NCI-H82 treated with DMSO at 0.1 percent for 48 hours (cell line): ENCODE measurements around the gene DYDC1.
"Not testable (repeated sequence)": the region's sequence is repeated elsewhere in the genome, so short reads cannot be mapped to it uniquely, and the experiment has no call there.

Experiments used
- DNase-seq: peaks from one replicate; lab custom pipeline; 2025; ENCODE audit not compliant: unreplicated experiment; lab: John Stamatoyannopoulos, UW

DYDC1 gene

DNA sequence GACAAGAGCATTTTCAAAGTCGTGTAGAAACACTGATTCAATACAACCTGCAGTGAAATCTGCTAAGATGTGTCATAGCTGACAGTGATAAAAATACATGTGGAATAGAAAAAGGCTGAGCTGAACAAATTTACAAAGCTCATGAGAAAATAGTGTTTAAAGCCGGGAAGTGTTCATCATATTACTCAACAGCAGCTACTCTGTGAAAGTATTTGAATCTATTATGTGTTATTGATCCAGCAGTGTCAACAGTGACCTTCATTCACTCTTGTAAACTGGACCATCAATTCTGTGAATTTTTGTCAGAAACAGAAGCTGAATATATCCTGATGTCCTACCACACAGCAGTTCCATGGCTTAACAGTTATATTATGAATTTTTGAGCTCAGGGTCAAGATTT is 11.6 kb downstream of the DYDC1 start:
- no peak for DNase-seq

DNA sequence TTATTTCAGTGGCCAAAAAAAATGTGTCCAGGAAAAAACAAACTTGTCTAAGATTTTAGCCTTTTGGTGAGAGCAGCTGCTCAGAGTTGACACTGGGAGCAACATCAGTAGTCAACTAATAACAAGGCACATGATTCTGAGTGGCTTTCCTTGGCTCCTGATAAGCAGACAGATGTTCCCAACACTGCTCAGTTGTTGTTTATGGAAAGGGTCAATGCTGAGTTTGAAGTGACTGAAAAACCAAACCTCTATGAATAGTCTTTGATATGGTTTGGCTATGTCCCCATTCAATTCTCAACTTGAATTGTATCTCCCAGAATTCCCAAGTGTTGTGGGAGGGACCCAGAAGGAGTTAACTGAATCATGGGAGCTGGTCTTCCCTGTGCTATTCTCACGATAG is 12.3 kb downstream of the DYDC1 start:
- DNase-seq = no peak

DNA sequence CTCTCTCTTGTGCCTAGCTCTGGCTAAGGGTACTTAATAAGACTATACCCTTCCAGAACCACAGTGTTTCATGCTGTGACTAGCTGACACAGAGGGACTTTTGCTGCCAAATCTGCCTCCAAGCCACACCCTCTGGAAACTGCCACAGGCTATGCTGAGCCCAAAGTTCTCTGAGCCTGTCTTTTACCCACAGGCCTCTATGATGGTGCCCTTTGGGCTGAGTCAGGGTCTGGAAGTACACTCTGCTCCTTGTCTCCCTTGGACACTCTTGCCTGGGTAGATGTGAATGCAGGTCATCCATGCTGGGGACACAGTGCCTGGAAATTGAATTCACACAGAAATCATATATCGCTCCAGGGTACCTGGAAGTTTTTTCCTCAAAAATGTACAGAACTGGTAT is 22.6 kb downstream of the DYDC1 start:
- DNase-seq = no peak

DNA sequence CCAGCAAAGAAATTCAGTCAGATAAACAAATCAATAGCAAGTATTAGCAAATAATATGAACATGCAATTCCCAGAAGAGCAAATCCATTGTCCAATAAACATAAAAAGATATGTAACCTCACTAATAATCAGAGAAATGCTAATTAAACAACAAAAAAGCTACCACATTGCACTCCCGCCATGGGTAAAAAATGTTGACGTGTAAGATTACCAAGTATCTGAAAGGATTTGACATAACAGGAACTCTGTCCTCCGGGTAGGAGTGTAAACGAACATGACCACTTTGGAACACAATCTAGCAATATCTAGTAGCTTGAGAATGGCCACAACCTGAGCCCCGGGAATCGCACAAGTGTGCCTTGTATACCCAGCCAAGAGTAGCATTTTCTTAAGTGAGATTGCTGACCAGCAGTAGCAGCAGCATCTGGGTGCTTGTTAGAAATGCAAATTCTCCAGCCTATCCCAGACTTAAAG is 31.6 kb downstream of the DYDC1 start:
- DNase-seq = no peak

DNA sequence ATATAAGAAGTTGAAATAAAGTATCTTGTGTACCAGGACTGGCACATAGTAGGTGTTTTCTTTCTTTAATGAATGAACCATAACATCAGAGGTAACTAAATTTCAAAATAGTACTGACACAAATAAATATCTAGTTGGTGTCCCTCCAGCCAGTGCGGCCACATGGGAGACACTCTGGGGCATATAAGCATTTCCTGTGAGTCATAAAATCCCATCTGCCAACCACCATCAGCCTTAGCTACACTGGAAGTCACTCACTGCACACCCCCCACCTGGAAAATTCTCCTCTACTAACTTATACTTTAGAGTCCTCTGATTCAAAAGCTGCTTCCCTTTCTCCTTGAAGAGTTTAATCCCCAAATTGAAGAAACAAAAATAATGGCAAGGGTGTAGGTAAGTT is 32.5 kb downstream of the DYDC1 start:
- DNase-seq = no peak

DNA sequence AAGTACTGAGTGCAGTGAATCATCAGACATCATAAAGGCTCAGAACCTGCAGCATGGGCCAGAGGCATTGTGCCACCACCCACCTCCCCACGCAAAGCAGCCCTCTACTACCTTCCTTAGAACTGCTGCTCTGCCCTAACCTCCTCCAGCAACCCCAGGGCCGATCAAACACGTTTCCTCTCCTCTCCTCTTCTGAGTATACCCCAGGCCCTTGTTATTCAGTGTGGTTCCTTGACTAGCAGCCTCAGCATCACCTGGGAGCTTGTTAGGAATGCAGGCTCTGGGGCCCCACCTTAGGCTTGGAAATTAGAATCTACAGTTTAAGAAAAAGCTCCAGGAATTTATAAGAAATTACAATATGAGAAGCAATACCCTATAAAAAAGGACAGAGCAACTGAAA is 33.2 kb downstream of the DYDC1 start:
- DNase-seq = no peak

DNA sequence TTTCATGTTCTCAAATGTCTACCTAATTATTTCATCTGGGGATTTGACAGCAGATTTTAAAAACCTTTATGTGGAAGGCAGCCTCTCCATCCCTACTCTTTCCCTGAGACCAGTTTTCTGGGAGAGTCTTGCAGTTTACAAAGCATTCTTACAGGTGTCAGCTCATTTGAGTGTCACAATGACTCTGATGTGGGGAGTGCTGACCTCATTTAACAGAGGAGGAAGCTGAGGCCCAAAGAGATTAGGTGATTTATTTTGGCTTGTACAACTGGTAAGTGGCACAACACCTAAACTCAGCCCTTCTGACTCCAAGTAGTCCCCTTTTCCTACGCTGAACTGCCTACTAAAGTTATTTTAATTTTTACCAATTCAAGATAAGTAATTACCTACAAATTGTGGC is 33.8 kb downstream of the DYDC1 start:
- DNase-seq = no peak

DNA sequence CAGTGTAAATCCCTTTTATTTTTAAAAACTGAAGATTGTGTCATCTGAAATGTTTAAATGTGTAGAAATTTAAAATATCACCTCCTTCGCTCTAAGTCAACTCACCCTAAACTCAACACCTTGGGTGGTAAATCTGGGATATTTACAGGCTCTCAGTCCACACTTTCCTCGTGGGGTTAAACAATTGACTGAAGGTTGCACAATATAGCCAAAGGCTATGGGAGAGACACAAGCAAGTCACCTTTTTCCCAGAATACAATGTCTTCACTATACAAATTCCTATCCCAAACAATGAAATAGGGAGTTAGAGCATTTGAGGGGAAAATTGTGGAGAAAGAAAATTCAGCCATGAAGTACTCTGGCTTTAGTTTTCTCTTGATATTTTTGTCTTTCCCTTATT is 34.4 kb downstream of the DYDC1 start:
- DNase-seq = no peak

DNA sequence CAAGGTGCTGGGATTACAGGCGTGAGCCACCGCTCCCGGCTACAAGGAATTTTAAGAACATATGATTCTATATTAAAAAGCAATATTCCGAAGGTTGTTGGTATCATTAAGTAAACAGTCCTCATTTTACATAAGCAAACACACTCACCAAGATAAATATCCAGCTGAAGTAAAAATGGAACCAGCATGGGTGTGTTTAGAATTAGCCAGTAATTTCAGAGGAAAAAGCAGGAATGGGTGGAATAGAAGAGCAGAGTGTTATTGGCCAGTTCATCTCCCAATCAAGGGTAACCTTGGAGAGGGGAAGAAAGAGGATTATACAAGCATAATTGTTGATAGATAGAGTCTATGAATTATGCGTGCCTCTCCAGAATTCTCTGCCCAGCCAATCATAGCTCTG is 35.4 kb downstream of the DYDC1 start:
- DNase-seq = no peak

DNA sequence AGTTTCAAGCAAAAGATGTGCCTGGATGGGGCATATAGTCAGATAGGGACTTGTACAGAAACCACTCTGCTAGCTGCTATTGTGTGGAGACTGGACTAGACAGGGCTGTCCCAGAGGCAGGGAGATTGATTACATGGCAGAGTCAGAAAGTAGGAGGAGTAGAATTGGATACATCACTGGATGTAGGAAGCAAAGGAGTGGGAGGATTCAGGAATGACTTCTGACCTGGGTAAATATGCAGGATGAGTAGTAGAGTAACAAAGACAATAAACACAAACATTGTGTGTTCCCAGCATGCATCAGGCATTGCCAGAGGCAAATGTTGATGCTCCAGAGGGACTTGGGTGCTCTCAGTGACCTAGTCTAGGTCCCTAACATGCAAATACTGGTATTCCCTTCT is 36.2 kb downstream of the DYDC1 start:
- no peak for DNase-seq

DNA sequence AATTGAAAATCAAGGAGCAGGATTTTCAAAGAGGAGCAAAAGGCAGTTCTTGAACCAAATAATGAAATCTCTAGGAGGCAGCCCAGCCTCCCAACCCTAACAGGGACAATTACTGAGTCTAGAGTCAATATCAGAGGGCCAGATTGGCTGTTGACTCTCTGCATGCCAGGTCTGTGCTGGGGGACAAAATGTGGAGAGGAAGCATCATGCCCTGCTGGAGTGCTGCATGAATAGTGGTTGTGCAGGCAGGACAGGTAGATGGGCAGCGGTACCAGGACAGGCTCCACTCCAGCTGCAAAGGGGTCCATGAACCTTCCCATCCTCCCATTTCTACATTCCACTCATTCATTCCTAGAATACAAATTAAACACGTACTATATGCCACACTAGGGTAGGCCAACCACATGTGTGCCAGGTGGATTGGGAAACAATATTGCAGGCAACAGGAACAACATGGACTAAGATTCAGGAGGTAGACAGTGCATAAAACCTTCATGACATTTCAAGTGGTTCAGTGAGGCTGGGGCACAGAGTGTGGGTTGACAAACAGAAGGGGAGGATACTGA is 36.7 kb downstream of the DYDC1 start:
- DNase-seq = no peak

DNA sequence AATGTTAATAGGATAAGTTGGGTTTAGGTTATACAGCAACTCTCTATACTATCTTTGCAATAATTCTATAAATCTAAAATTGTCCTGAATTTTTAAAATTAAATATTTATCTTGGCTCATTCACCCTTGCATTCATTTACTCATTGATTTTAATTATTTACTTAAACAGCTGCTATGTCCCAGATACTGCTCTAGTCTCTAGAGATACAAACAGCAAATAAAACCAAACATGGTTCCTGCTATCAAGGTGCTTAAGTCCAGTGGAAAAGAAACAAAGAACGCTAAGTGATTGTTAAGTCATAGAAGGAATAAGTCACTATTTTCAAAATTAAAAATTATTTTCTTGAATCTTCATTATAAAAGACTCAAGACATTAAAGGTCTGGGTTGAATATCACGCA is 37.2 kb downstream of the DYDC1 start:
- DNase-seq = no peak

DNA sequence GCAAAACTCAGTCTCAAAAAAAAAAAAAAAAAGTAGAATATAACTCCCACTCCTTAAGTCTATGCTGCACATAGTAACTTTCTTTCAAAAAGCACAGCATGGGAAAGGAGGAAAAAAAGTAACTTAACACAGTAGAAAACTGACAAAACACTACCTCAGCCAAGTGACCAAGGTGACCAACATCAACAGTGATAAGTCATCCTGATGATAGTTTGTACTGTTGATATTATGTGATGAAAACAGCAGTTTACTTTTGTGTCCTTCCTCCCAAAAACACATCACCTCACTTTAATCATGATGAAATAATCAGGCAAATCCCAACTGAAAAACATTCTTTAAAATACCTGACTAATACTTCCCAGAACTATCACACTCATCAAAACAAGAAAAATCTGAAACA is 37.8 kb downstream of the DYDC1 start:
- no peak for DNase-seq

DNA sequence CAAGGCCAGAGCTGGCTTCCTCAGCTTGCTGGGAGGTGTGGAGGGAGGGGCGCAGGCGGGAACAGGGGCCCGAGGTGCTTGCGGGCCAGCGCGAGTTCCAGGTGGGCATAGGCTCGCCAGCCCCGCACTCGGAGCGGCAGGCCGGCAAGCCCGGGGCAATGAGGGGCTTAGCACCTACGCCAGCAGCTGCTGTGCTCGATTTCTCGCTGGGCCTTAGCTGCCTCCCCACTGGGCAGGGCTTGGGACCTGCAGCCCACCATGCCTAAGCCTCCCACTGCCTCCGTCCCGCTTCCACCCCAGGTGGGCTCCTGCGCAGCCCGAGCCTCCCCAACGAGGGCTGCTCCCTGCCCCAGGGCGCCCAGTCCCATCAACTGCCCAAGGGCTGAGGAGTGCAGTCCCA is 41.2 kb downstream of the DYDC1 start:
- DNase-seq = no peak

DNA sequence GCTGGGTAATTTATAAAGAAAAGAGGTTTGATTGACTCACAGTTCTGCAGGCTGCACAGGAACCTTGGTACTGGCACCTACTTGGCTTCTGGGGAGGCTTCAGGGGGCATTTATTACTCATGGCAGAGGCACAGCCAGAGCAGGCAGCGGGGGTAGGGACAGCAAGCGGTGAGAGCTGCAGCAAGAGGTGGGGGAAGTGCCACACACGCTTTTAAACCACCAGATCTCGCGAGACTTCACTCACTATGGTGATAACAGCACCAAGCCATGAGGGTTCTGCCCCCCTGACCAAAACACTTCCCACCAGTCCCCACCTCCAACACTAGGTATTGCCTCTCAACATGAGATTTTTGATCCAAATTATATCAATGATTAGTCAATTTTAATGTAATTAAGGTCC is 43.0 kb downstream of the DYDC1 start:
- DNase-seq = no peak

DNA sequence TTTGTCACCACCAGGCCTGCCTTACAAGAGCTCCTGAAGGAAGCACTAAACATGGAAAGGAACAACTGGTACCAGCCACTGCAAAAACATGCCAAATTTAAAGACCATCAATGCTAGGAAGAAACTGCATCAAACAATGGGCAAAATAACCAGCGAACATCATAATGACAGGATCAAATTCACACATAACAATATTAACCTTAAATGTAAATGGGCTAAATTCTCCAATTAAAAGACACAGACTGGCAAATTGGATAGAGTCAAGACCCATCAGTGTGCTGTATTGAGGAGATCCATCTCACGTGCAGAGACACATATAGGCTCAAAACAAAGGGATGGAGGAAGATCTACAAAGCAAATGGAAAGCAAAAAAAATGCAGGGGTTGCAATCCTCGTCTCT is 50.6 kb downstream of the DYDC1 start:
- DNase-seq = not testable (repeated sequence)

DNA sequence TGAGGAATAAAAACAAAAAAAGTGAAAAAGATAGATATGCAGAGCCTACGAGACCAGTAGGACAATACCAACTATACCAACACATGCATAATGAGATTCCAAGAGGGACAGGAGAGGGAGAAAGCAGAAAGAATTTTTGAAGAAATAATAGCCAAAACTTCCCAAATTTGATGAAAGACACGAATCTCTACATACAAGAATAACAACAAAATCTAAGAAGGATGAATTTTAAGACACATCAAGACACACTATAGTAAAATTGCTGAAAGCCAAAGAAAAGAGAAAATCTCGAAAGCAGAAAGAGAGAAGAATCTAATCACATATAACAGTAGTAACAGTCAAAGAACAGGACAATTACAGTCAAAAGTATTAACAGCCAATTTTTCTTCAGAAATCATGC is 59.6 kb downstream of the DYDC1 start:
- no peak for DNase-seq

DNA sequence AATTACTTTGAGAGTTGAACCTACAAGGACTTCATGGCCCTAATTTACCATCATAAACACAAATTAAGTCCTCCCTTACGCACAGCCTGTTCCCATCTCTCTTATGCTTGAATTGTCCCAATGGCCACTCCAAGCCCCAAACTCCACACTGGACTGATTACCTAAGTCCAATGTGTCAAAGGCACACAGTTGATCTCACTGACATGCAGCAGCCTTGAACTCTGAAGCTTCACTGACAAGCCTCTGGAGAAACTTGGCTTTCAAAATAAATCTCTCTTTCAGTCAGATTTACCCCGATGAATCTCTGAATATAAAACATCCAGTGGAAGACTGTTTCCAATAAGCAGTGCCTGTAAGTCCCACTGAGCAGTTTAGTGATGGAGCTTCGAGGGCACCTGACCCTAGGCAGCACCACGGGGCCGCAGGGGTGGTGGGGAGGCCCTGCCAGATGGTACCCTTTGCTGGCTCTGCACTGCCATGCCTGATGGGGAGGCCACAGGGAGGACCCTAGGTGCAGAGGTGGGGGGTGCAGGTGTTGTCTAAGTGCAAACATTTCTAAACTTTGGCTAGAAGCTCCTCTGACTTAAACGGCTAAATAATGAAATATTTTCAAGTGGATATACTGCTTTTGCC is 63.8 kb downstream of the DYDC1 start:
- no peak for DNase-seq

DNA sequence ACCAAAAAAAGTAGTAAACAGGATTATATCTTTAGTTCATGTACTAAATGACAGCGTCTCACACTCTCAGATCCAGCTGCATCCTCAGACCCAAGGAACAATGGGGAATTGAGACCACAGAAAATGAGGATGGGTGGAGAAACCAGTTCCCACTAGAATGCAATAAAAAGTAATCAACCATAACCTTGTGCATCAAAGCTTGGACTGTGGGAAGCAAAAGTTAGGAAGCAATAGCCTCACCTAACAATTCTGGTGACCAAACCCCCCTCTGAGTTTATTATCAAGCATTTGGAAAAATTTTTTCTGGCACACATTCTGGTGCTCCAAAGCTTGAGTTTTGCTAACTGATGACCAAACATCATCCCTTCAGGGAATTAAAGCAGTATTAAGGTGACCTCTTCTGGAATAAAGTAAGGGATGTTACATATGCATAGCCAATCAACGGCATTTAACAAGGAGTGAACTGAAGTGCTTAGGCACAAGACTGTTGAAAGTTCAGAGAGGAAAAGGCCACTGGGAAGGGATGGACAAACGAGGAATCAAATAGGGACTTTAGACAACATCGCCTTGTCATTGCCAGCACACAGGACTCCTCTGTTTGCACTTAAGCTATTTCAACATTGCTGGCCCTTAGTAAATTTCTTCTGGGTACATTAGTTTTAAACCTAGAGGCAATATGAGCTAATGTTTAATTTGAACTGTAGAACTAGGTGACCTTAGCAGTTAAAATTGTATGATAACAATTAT is 65.9 kb downstream of the DYDC1 start:
- no peak for DNase-seq

DNA sequence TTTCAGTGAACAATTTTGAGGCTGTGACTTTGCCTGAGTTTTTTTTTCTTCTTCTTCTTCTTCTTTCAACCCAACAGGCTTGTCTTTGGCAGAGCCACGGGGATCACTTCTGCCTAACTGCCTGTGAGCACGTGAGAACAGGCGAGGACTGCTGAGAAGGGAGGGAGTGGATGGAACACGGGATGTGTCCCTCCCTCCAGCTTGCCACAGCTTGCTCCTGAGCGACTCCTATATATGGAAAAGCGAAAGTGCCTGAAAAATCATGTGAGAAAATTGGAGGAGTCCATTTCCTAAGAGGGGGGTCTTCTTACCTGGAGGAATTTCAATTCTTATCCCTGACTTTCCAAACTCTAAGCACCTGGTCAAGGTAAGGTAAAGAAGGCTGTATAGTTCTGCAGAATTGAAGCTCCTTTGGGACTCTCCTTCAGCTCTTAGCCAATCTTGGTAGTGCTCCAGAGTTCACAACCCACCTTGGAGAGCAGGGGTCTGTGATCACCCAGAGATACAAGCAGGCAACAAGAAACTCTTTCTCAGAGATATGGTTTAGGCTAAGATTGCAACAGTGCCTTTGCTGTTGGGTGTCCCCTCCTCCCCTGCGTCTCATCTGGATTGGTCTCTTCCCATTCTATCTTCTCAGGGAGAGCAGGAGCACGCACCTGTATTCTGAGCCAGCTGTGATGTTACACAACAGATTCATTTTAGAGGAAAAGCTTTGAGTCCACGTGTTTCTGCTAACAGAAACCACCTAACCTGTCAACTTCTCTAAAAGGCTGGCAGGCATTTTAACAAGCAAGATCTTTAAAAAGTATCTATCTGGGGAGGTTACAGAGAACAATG is 66.9 kb downstream of the DYDC1 start, which contains the start of gene MAT1A:
Gene MAT1A (minus strand): TSS at position 208 of the 837 bp plus-strand sequence. CDS start 235 bp downstream, outside the sequence.
- DNase-seq = no peak

DNA sequence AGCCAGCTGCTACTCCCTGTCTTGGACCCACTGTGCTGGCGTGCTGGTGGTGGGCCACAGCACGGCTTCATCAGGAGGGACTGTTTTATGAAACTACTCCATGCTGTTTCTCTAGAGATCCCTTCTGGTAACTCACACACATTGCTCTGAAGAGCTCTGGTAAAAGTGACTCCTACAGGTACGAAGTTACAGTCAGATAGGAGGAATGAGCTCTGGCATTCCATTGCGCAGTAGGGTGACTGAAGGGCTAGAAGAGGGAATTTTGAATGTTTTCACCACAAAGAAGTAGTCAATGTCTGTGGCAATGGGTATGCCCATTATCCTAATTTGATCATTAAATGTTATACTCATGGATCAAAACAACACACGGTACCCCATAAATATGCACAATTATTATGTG is 67.7 kb downstream of the DYDC1 start:
- no peak for DNase-seq
